Lower lobe of right lung (tissue), 2 donors: ENCODE measurements around the gene KDM4F. TPM values are rescaled to one million over a fixed set of nuclear protein-coding genes. Genes with fewer than 3 reads are reported as not detected.

Source experiments
- ATAC-seq, 2 donors: fragments of 200-7000 bp; cut with Tn5 transposase; one replicate each; pipeline ENCODE4 v1.9.1; 2020 to 2022; ENCODE audit warnings: mild to moderate bottlenecking in 2 of 2, moderate library complexity in 2 of 2
- DNase-seq: peaks from one replicate; pipeline ENCODE4 v3.0.0-alpha.2; 2020
- H3K27ac ChIP-seq: fragments of 200-600 bp; one replicate; pipeline ENCODE4 v1.8.0; 2022
- H3K27me3 ChIP-seq: fragments of 200-600 bp; one replicate; pipeline ENCODE4 v1.8.0; 2022; ENCODE audit warnings: low read depth
- H3K36me3 ChIP-seq: fragments of 200-600 bp; one replicate; pipeline ENCODE4 v1.8.0; 2022; ENCODE audit warnings: mild to moderate bottlenecking
- H3K4me1 ChIP-seq: fragments of 200-600 bp; one replicate; pipeline ENCODE4 v1.8.0; 2022
- H3K4me3 ChIP-seq: fragments of 200-600 bp; one replicate; pipeline ENCODE4 v1.8.0; 2022; ENCODE audit warnings: mild to moderate bottlenecking
- H3K9me3 ChIP-seq: fragments of 200-600 bp; one replicate; pipeline ENCODE4 v1.8.0; 2022
- intact Hi-C: fragments of 100-400 bp; cut with DNase I; formaldehyde crosslinking; loops from one replicate; pipeline ENCODE4 v1.11.0; 2022
- total RNA-seq: library from RNA; stranded (reverse); fragmentation: NEBNext Ultra II Directional; extraction: Animal tissue kit (Norgen Biotek cat#: 25700); gene quantifications from one replicate; pipeline ENCODE4 v1.2.1, GENCODE V29; 2021
- TF ChIP-seq, protein P1 (sequence below): fragments of 200-600 bp; IDR thresholded peaks from one replicate; pipeline ENCODE4 v1.8.0; 2022; ENCODE audit warnings: antibody characterized with exemption, mild to moderate bottlenecking
- donor health status: DM: no; HTN: yes; CAD: no; lungs with severe emphysema.

Gene KDM4F
- total RNA-seq, 1 donor from 2014 or later, result not detected

DNA sequence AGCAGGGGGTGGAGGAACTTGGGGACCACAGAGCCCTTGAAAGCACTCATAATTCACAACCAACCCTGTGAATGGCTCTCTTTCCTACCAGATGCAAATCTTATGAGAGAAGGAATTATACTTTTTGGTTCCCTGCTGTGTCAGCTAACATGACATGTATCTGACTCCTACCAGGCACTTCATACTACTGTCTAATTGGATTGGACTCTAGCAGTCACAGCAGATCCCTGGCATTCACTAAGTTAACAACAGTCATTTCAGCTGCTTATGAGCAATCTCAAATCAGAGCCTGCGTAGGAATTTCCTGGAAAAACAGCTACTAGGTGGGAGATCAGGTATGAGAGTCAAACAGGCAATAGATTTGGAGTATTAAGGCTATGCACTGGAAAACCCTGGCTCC is 29.3 kb downstream of the KDM4F start:
- TF ChIP-seq, protein P1, sequence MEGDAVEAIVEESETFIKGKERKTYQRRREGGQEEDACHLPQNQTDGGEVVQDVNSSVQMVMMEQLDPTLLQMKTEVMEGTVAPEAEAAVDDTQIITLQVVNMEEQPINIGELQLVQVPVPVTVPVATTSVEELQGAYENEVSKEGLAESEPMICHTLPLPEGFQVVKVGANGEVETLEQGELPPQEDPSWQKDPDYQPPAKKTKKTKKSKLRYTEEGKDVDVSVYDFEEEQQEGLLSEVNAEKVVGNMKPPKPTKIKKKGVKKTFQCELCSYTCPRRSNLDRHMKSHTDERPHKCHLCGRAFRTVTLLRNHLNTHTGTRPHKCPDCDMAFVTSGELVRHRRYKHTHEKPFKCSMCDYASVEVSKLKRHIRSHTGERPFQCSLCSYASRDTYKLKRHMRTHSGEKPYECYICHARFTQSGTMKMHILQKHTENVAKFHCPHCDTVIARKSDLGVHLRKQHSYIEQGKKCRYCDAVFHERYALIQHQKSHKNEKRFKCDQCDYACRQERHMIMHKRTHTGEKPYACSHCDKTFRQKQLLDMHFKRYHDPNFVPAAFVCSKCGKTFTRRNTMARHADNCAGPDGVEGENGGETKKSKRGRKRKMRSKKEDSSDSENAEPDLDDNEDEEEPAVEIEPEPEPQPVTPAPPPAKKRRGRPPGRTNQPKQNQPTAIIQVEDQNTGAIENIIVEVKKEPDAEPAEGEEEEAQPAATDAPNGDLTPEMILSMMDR, result no peak
- no peak overlapping the region for H3K4me3 ChIP-seq
- DNase-seq, result no peak
- peaks cover 43% of the 10 kb centered on the region for H3K4me1 ChIP-seq
- H3K36me3 ChIP-seq, result no peaks in the 10 kb centered on the region
- intact Hi-C loops, result no loop called here
- peak in 1 of 2 donors; percentile 32 for ATAC-seq
- H3K27ac ChIP-seq, result no peak overlapping the region
- no peaks in the 10 kb centered on the region for H3K27me3 ChIP-seq
- H3K9me3 ChIP-seq, result no peaks in the 10 kb centered on the region

- intact Hi-C loops, result no loop called here
- Histone ChIP-seq H3K9me3 (no peaks in the 10 kb centered on the region), H3K27ac (peak overlapping the region; percentile 15), H3K4me3 (no peak overlapping the region), H3K36me3 (no peaks in the 10 kb centered on the region), H3K4me1 (peaks cover 25% of the 10 kb centered on the region), H3K27me3 (no peaks in the 10 kb centered on the region)
- ATAC-seq, result no peak
- DNase-seq, result no peak
- TF ChIP-seq, protein P1, result no peak
Measured at GRCh38 chr11:95081010-95081409, 31.8 kb downstream of the KDM4F start.

DNA sequence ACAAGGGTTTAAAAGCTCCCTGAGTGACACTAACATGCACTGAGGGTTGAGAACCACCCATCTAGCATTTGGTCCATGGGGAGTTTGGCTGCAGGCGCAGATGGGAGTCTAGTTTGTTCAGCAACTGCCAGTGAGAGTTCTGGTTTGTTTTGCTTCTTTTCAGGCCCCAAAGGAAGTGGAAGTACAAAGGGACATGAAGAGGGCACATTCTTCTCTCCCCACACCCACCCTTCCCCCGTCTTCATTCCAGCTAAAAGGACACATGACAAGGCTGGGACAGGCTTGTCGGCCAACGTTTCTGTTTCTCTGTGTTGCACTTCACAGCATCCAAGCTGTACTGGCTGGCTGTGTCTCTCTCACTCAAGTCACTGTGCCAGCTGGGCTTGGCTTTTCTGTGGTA is 32.2 kb downstream of the KDM4F start:
- Histone ChIP-seq H3K27ac (peak overlapping the region; percentile 66), H3K36me3 (no peaks in the 10 kb centered on the region), H3K4me3 (no peak overlapping the region), H3K27me3 (no peaks in the 10 kb centered on the region), H3K9me3 (no peaks in the 10 kb centered on the region), H3K4me1 (peaks cover 21% of the 10 kb centered on the region)
- DNase-seq, result no peak
- peak in 1 of 2 donors; percentile 69 for ATAC-seq
- intact Hi-C loops, result no loop called here
- TF ChIP-seq, protein P1, result no peak

DNA sequence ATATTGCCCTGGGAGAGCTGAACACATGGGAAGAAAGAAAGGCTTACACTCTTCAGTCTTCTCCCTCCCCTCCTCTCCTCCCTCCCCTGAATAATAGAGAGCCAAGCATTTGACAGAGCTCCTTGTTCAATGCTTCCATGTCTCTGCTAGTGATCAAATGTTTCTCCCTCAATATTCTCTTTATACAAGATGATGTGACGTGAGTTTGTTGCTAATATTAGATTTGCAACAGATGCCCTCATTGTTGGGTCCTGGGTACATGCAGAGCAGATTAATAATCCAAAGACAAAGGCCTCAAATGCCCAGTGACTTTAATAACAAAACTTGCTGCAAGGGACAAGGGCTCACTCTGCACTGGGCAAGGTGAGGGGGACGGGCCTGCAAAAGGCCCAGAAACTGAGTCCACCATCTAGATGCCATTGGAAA is 33.4 kb downstream of the KDM4F start:
- H3K4me3 ChIP-seq, result no peak overlapping the region
- H3K27ac ChIP-seq, result peak overlapping the region; percentile 66
- no peak for DNase-seq
- H3K36me3 ChIP-seq, result no peaks in the 10 kb centered on the region
- H3K9me3 ChIP-seq, result no peaks in the 10 kb centered on the region
- TF ChIP-seq, protein P1, result no peak
- no peak for ATAC-seq
- peaks cover 11% of the 10 kb centered on the region for H3K4me1 ChIP-seq
- intact Hi-C loops, result no loop called here
- H3K27me3 ChIP-seq, result no peaks in the 10 kb centered on the region

DNA sequence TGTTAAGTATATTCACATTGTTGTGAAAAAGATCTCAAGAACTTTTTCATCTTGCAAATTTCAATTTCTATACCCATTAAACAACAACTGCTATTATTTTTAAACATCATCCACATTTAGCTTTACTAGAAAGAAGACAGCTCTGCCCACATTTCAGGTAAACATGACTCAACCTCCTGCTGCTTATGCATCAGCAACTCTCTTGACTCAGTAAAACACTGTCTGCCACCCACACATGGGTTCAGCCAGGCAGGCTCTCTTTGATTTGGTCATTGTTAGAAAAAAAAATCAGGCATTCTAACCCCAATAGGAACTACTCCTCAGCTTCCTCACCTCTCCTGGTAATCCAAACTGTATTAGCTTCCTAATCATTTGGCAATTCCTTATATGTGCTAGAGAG is 35.3 kb downstream of the KDM4F start:
- no peak overlapping the region for H3K4me3 ChIP-seq
- TF ChIP-seq, protein P1, result no peak
- peaks cover 19% of the 10 kb centered on the region for H3K4me1 ChIP-seq
- ATAC-seq (no peak), DNase-seq (no peak)
- H3K27ac ChIP-seq, result no peak overlapping the region
- intact Hi-C loops, result no loop called here
- H3K36me3 ChIP-seq, result no peaks in the 10 kb centered on the region
- H3K9me3 ChIP-seq, result no peaks in the 10 kb centered on the region
- no peaks in the 10 kb centered on the region for H3K27me3 ChIP-seq
